HEK293T (cell line): Measurements from ENCODE around the gene TXLNG.

Experiments
- BHLHE40 ChIP-seq: fragments of 450-650 bp; IDR thresholded peaks from 2 replicates; pipeline ENCODE4 v1.6.1; 2016; ENCODE audit warnings: mild to moderate bottlenecking, moderate library complexity, borderline replicate concordance
- L3MBTL2 ChIP-seq: fragments of 450-650 bp; conservative IDR thresholded peaks from 2 replicates; pipeline ENCODE4 v1.6.1; 2016; ENCODE audit warnings: mild to moderate bottlenecking
- ZNF384 ChIP-seq: fragments of 450-650 bp; IDR thresholded peaks from 2 replicates; pipeline ENCODE4 v1.6.1; 2016
- TF ChIP-seq, protein P1 (sequence below): fragments of 450-650 bp; IDR thresholded peaks from 2 replicates; pipeline ENCODE4 v1.6.1; 2016

DNA sequence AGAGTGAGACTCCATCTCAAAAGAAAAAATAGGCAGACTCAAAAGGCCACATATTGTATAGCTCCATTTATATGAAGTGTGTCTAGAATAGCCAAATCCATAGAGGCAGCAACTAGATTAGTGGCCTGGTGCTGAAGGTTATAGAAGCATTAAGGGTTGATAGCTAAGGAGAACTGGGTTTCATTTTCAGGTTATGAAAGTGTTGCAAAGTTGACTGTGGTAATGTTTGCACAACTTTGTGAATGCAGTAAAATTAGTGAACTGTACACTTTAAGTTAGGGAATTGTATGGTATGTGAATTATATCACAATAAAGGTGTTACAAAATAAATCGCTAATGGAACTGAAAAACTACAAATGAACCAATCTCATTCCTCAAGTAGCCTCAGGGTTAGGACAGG is 28.3 kb downstream of the TXLNG start:
- TF ChIP-seq, protein P1, sequence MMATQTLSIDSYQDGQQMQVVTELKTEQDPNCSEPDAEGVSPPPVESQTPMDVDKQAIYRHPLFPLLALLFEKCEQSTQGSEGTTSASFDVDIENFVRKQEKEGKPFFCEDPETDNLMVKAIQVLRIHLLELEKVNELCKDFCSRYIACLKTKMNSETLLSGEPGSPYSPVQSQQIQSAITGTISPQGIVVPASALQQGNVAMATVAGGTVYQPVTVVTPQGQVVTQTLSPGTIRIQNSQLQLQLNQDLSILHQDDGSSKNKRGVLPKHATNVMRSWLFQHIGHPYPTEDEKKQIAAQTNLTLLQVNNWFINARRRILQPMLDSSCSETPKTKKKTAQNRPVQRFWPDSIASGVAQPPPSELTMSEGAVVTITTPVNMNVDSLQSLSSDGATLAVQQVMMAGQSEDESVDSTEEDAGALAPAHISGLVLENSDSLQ = no peak
- TF ChIP-seq BHLHE40 (no peak), ZNF384 (no peak), L3MBTL2 (no peak)
